Calu3 (cell line): Measurements from ENCODE around the gene WHRN. TPM values are rescaled to one million over a fixed set of nuclear protein-coding genes. Genes with fewer than 3 reads are reported as not detected.

ENCODE experiments used
- BruUV-seq: library from RNA; stranded (reverse); fragments of 400-500 nt; replicated peaks from 2 replicates; lab custom pipeline; 2021; lab: Mats Ljungman, UMichigan
- CTCF ChIA-PET: fragments of 300-600 bp; sonication (Branson Sonifier 250); formaldehyde crosslinking; loops from one replicate; lab custom pipeline; 2022; ENCODE audit warnings: antibody characterized with exemption; lab: Charles Lee
- DNase-seq: peaks from one replicate; pipeline ENCODE4 v3.0.0; 2022
- H3K27ac Mint-ChIP-seq: one replicate; pipeline ENCODE4 v1.8.0; 2022; ENCODE audit warnings: mixed read lengths; ENCODE audit not compliant: unreplicated experiment
- H3K27me3 Mint-ChIP-seq: one replicate; pipeline ENCODE4 v1.8.0; 2022; ENCODE audit warnings: mixed read lengths; ENCODE audit not compliant: unreplicated experiment
- H3K36me3 Mint-ChIP-seq: one replicate; pipeline ENCODE4 v1.8.0; 2022; ENCODE audit warnings: mild to moderate bottlenecking, moderate library complexity, mixed read lengths; ENCODE audit not compliant: insufficient read depth, unreplicated experiment
- H3K4me1 Mint-ChIP-seq: one replicate; pipeline ENCODE4 v1.8.0; 2022; ENCODE audit warnings: mild to moderate bottlenecking, low read depth, mixed read lengths; ENCODE audit not compliant: unreplicated experiment
- H3K4me3 Mint-ChIP-seq: one replicate; pipeline ENCODE4 v1.8.0; 2022; ENCODE audit warnings: mild to moderate bottlenecking, low read depth, moderate library complexity, mixed read lengths; ENCODE audit not compliant: unreplicated experiment
- H3K9me3 Mint-ChIP-seq: one replicate; pipeline ENCODE4 v1.8.0; 2022; ENCODE audit warnings: low read depth, mixed read lengths; ENCODE audit not compliant: unreplicated experiment
- intact Hi-C: fragments of 100-400 bp; cut with micrococcal nuclease; formaldehyde crosslinking; loops from one replicate; pipeline ENCODE4 v1.10.0; 2022; ENCODE audit not compliant: unreplicated experiment
- total RNA-seq: library from RNA; stranded (reverse); gene quantifications from 2 replicates; pipeline ENCODE4 v1.2.3, GENCODE V29; 2022
- TF ChIP-seq, protein P1 (sequence below): fragments of 200-600 bp; IDR thresholded peaks from one replicate; pipeline ENCODE4 v1.8.0; 2022; ENCODE audit warnings: antibody characterized with exemption; ENCODE audit not compliant: unreplicated experiment

The WHRN gene
- total RNA-seq, 1 experiment from 2014 or later: 4.9 TPM

DNA sequence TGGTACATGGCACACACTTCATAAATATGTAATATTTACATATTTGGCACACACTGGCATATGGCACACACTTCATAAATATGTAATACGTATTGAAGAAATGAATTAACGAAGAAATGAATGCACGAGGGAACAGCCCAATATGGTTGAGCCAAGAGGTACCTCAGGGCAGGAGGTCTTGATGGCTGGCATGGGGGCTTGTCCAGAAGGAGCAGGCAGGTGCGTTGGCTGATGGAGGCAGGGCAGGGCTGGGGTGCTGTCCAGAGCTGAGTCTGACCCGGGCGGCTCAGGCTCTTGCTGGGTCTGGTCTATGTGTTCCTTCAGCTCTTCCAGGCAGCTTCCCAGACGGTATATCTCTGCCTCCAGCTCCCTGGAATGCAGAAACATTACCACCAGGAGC, 143.7 kb downstream of the WHRN start:
- TF ChIP-seq, protein P1, sequence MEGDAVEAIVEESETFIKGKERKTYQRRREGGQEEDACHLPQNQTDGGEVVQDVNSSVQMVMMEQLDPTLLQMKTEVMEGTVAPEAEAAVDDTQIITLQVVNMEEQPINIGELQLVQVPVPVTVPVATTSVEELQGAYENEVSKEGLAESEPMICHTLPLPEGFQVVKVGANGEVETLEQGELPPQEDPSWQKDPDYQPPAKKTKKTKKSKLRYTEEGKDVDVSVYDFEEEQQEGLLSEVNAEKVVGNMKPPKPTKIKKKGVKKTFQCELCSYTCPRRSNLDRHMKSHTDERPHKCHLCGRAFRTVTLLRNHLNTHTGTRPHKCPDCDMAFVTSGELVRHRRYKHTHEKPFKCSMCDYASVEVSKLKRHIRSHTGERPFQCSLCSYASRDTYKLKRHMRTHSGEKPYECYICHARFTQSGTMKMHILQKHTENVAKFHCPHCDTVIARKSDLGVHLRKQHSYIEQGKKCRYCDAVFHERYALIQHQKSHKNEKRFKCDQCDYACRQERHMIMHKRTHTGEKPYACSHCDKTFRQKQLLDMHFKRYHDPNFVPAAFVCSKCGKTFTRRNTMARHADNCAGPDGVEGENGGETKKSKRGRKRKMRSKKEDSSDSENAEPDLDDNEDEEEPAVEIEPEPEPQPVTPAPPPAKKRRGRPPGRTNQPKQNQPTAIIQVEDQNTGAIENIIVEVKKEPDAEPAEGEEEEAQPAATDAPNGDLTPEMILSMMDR: no peak
- CTCF ChIA-PET: no interaction called here
- Mint-ChIP-seq H3K27me3 (no peaks in the 10 kb centered on the region), H3K36me3 (no peaks in the 10 kb centered on the region), H3K9me3 (no peaks in the 10 kb centered on the region), H3K27ac (no peak overlapping the region), H3K4me1 (peaks cover 7% of the 10 kb centered on the region), H3K4me3 (no peak overlapping the region)
- intact Hi-C loops: no loop called here
- DNase-seq: no peak
- BruUV-seq: no TSS peak

DNA sequence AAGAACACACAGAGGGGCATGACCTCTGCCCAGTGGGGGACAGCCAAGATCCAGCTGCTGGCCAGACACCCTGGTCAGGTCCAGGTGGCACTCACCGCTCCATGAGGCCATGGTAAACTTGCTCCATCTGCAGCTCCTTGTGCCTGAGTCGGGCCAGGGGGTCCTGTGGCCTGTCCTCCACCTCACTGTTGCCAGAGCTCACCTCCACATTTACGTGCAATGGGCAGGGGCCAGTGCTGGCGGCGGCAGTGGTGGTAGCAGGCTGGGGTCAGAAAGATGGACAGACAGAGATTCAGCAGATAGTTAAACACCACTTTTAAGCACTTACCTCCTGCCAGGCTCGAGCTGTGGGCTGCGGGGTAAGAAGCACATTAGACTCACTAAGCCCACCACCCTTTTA, 145.5 kb downstream of the WHRN start:
- H3K9me3 Mint-ChIP-seq: no peaks in the 10 kb centered on the region
- H3K27me3 Mint-ChIP-seq: no peaks in the 10 kb centered on the region
- CTCF ChIA-PET: no interaction called here
- no peak overlapping the region for H3K4me3 Mint-ChIP-seq
- TF ChIP-seq, protein P1: no peak
- DNase-seq: no peak
- no peak overlapping the region for H3K27ac Mint-ChIP-seq
- H3K36me3 Mint-ChIP-seq: no peaks in the 10 kb centered on the region
- BruUV-seq: no TSS peak
- intact Hi-C loops: no loop called here
- no peaks in the 10 kb centered on the region for H3K4me1 Mint-ChIP-seq

DNA sequence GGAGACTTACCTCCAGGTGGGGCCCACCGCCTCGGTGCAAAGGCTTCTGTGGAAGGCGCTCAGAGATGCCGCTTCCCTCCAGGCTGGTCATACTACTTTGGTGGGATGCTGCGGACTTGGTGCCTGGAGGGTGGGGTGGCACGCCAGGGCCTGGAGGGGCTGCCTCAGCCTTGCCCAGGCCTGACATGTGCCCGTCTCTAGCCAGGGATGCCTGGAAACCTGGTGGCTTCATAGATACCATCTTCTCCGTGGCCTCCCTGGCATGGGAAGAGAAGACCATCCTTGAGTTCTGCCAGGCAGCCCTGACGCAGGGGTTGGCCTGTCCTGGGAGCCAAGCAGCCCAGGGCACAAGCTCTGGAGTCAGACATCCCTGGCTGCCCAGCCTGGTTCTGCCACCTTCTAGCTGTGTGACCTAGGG, 147.4 kb downstream of the WHRN start:
- Mint-ChIP-seq H3K36me3 (no peaks in the 10 kb centered on the region), H3K4me1 (no peaks in the 10 kb centered on the region), H3K4me3 (no peak overlapping the region), H3K27ac (no peak overlapping the region), H3K9me3 (no peaks in the 10 kb centered on the region), H3K27me3 (no peaks in the 10 kb centered on the region)
- TF ChIP-seq, protein P1: no peak
- BruUV-seq: no TSS peak
- intact Hi-C loops: no loop called here
- CTCF ChIA-PET: no interaction called here
- DNase-seq: no peak

DNA sequence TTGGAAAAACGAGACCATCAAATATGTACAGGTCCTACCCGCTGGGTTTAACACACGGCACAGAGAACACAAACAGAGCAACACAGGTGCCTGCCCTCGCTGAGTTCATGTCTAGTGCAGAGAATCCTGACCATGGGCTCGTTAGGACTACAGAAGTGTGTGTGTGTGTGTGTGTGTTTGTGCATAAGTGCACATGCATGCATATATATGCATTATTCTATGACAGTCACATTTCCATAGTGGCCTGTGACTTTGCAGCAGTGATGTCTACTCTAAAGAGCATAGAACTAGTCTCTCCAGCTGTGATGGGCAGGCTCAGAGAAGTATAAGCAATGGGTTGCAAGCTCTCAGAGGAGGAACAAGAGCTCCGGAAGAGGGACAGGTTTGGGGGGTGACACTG, 147.9 kb downstream of the WHRN start:
- Mint-ChIP-seq H3K4me1 (no peaks in the 10 kb centered on the region), H3K27ac (no peak overlapping the region), H3K36me3 (no peaks in the 10 kb centered on the region), H3K9me3 (no peaks in the 10 kb centered on the region), H3K27me3 (no peaks in the 10 kb centered on the region), H3K4me3 (no peak overlapping the region)
- TF ChIP-seq, protein P1: no peak
- CTCF ChIA-PET: no interaction called here
- intact Hi-C loops: no loop called here
- no TSS peak for BruUV-seq
- no peak for DNase-seq
